Measurements from ENCODE around the gene ANAPC2. TPM values are rescaled to one million over a fixed set of nuclear protein-coding genes. Genes with fewer than 3 reads are reported as not detected.
A peak's percentile ranks its signal among the peaks of the same experiment; 100 is the strongest.
"Not testable (repeated sequence)": the region's sequence is repeated elsewhere in the genome, so short reads cannot be mapped to it uniquely, and the experiment has no call there.

The ANAPC2 gene
- total RNA-seq, 2 donors from 2014 or later: 50.6 to 53.1 TPM

DNA sequence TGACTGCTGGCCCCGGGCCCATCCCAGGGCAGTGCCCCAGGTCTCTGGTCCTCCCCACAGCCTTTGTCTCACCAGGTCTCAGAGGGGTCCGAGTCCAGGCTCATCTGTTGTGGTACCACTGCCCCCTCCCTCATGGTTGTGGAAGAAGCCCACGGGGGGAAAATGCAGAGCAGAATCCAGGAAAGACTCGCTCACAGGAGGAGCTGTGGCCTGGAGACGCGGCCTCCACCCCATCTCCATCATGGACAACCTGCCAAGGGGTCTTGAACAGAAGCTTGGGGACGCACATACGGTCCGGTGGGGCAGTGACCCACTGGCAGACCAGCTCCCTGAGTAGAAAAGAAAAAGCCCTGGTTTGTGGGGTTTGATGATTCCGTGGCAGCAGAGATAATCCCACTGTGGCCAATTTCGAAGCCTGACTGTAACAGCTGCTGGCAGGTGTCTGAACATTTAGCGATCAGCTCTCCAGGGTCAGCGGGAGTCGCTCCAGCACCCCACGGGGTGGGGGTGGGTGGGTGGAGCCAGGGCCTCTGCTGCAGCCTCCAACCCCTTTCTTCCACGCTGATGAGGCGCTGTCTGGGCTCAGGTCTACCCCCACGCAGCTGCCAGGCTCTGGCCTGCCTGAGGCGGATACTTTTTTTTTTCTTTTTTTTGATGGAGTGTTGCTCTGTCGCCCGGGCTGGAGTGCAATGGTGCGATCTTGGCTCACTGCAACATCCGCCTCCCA, 51.3 kb downstream of the ANAPC2 start:
- Mint-ChIP-seq H3K4me3 (no peak overlapping the region), H3K36me3 (ENCODE audit: low read depth) (no peaks in the 10 kb centered on the region), H3K9me3 (no peaks in the 10 kb centered on the region), H3K4me1 (no peaks in the 10 kb centered on the region), H3K27ac (no peak overlapping the region), H3K27me3 (peaks cover 24% of the 10 kb centered on the region)
- no peak for ATAC-seq (replicated peaks)

DNA sequence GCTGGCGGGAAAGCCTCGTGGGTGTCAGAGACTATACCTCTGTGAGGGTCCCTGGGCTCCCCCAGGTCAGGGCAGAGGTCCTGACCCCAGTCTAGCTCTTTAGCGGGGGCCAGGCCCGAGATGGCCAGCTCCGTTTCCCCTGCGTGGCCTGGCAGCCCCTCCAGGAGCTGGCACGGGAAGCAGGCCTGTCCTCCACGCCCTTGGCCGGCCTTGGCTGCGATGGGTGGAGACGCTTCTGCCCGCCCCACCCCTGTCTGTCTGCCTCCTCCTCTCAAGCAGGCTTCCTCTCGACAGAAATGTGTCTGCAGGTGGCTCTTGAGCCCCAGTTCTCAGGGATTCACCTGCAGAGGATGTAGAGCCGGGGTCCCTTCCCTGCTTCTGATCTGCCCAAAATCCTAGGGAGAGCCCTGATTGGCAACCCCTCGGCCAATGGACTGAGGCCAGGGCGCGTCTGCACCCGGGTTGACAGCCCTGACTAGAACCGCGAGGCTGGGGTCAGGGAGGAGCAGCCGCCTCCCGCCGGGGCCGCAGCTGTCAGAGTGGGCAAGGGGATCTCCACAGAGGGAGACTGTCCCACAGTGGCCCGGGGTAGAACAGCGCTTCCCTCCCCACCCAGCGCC, 52.0 kb downstream of the ANAPC2 start:
- ATAC-seq (replicated peaks): no peak
- Mint-ChIP-seq H3K4me3 (no peak overlapping the region), H3K27ac (no peak overlapping the region), H3K4me1 (no peaks in the 10 kb centered on the region), H3K27me3 (peaks cover 22% of the 10 kb centered on the region), H3K9me3 (no peaks in the 10 kb centered on the region), H3K36me3 (ENCODE audit: low read depth) (no peaks in the 10 kb centered on the region)

DNA sequence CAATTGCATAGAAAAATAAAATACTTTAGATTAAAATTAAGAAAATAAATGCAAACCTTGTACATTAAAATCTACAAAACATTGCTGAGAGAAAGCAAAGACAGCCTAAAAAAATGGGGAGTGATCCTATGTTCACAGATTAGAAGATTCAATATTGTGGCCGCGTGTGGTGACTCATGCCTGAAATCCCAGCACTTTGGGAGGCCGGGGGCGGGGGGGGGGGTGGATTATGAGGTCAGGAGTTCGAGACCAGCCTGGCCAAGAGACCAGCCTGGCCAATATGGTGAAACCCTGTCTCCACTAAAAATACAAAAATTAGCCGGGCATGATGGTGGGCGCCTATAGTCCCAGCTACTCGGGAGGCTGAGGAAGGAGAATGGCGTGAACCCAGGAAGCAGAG, 53.2 kb downstream of the ANAPC2 start:
- H3K36me3 Mint-ChIP-seq (ENCODE audit: low read depth); H3K27ac Mint-ChIP-seq; ATAC-seq (replicated peaks); H3K4me3 Mint-ChIP-seq; H3K9me3 Mint-ChIP-seq; H3K4me1 Mint-ChIP-seq: not testable (repeated sequence)
- H3K27me3 Mint-ChIP-seq: peaks cover 17% of the 10 kb centered on the region

DNA sequence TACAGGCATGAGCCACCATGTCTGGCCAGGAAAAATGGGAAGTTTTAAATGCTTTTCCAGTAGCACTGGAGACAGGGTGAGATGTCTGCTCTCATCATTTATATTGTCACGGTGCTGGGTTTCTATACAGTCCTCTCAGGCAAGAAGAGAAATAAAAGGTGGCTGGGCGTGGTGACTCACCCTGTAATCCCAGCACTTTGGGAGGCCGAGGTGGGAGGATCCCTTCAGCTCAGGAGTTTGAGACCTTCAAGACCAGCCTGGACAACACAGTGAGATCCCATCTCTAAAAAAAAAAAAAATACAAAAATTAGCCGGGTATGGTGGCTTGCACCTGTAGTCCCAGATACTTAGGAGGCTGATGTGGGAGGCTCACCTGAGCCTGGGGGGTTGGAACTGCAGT, 54.2 kb downstream of the ANAPC2 start:
- Mint-ChIP-seq H3K27ac (no peak overlapping the region), H3K4me1 (no peaks in the 10 kb centered on the region), H3K4me3 (no peak overlapping the region), H3K36me3 (ENCODE audit: low read depth) (no peaks in the 10 kb centered on the region), H3K9me3 (no peaks in the 10 kb centered on the region), H3K27me3 (peaks cover 11% of the 10 kb centered on the region)
- no peak for ATAC-seq (replicated peaks)

DNA sequence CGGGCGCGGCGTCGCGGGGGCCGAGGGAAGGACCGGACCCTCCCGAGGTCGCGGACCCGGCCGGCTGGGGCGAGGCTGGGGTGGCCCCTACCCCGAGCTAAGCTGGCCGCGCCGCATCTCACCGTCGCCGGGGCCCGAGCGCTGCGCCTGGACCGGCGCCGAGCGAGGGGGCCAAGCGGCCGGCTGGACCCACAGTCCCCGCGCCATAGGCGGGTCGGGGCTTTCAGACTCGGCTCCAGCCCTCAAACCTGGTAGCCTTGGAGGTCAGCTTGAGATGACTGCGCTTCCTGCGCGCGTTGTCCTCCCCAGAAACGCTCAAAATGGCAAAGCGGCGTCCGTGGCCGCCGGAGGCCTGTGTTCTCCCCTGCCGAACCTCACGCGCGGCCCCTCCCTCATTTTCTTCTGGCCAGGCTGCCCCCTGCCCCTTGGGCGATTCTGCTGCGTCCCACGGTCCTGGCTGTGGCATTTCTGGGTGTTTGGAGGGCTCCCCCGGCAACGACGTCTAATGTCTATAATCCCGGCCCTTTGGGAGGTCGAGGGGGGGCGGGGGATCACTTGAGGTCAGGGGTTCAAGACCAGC, 58.1 kb downstream of the ANAPC2 start:
- H3K27me3 Mint-ChIP-seq: no peaks in the 10 kb centered on the region
- ATAC-seq (replicated peaks): peak; percentile 12
- H3K9me3 Mint-ChIP-seq: no peaks in the 10 kb centered on the region
- no peak overlapping the region for H3K27ac Mint-ChIP-seq
- peaks cover 18% of the 10 kb centered on the region for H3K36me3 Mint-ChIP-seq (ENCODE audit: low read depth)
- H3K4me1 Mint-ChIP-seq: peaks cover 16% of the 10 kb centered on the region
- peak overlapping the region; percentile 73 for H3K4me3 Mint-ChIP-seq

DNA sequence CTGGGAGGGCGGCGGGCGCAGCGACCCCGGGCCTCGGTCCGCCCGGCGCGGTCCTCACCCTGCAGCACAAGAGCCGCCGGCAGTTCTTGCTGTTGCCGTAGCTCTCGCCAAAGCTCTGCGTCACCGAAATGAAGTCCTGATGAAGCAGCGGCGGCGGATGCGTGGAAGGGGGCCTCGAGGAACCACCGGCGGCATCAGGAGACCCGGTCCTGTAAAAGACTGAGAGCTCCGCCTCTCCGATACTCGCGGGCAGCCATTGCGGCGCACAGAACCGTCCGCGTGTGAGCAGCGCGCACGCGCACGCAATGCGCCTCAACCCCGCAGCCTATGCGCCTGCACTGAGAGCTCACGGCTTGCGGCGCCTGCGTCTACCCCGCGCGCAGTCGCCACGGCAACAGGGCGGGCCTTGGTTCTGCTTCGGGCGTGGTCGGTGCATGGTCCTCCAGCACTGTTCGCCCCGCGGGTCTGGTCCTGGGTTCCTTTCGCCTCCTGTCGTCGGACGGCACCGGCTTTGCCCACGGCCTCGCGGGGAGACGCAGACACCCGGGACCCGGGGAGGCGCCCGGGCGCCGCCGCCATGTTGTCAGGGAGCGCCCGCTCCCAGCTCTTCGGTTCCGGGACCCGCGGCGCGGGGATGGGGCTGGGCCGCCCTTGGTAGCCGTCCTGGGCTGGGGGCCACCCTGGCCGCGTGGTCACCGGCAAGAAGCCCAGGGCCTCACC, 58.7 kb downstream of the ANAPC2 start:
- Mint-ChIP-seq H3K36me3 (ENCODE audit: low read depth) (peaks cover 18% of the 10 kb centered on the region), H3K27ac (no peak overlapping the region), H3K4me1 (peaks cover 16% of the 10 kb centered on the region), H3K27me3 (no peaks in the 10 kb centered on the region), H3K9me3 (no peaks in the 10 kb centered on the region), H3K4me3 (peak overlapping the region; percentile 99)
- ATAC-seq (replicated peaks): peak; percentile 97

DNA sequence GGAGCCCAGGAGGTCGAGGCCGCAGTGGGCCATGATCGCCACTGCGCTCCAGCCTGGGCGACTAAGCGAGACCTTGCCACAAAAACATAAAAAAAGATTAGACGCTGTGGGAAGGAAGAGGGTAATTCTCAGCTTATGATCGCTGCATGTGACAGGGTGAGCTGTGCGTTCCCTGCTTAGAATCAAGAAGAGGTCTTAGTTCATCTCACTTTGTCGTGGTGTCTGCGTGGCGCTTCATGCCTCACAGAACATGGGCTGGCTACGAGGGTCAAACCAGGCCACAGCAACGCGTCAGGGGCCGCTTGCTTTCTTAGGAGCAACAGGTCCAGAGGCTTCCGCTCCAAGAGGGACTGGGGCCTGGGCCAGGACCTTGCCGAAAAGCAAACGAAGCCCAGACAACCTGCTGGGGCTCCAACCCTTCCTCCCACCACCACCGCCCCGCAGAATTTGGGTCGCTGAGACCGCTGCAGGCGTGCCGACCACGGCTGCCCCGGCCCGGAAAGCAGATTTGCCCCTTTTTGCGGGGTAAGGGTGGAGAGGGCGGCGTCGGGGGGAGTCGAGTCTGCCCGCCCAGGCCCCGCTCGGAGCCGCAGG, 59.4 kb downstream of the ANAPC2 start:
- peaks cover 16% of the 10 kb centered on the region for H3K4me1 Mint-ChIP-seq
- H3K27ac Mint-ChIP-seq: peak overlapping the region; percentile 98
- H3K9me3 Mint-ChIP-seq: no peaks in the 10 kb centered on the region
- H3K4me3 Mint-ChIP-seq: peak overlapping the region; percentile 99
- no peaks in the 10 kb centered on the region for H3K27me3 Mint-ChIP-seq
- peak; percentile 3 for ATAC-seq (replicated peaks)
- peaks cover 18% of the 10 kb centered on the region for H3K36me3 Mint-ChIP-seq (ENCODE audit: low read depth)

DNA sequence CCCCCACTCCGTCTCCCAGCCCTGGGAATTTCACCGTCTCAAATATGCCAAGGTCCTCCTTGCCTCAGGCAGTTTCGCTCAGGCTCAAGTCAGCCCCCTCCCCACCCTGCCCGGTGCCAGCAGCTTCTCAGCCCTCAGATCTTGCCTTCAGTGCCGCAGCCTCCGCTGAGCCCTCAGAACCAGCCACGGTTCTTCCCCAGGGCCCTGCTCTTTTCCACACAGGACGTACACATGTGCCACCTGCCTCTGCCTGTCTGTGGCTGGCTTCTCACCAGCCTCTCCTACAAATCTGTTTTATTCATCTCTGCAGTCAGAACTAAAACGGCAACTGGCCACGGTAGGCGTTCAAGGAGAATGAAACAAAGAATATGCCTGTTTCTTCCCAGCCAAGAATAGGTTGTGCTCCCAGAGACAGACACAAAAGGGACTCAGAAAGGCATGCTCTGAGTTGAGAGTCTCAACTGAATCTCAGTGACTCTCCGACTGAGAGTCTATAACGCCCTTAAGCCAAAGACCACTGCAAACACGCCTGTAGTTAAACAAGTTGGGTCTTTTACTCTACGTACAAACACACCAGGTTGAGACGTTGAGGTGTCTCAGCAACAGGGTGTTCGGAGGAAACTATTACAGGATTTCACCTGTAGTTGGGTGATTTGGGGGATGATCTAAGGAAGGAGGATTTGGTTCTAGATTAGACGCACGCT, 60.0 kb downstream of the ANAPC2 start:
- Mint-ChIP-seq H3K36me3 (ENCODE audit: low read depth) (peaks cover 18% of the 10 kb centered on the region), H3K27ac (peak overlapping the region; percentile 98), H3K4me3 (peak overlapping the region; percentile 99), H3K9me3 (no peaks in the 10 kb centered on the region), H3K27me3 (no peaks in the 10 kb centered on the region), H3K4me1 (peaks cover 16% of the 10 kb centered on the region)
- no peak for ATAC-seq (replicated peaks)

DNA sequence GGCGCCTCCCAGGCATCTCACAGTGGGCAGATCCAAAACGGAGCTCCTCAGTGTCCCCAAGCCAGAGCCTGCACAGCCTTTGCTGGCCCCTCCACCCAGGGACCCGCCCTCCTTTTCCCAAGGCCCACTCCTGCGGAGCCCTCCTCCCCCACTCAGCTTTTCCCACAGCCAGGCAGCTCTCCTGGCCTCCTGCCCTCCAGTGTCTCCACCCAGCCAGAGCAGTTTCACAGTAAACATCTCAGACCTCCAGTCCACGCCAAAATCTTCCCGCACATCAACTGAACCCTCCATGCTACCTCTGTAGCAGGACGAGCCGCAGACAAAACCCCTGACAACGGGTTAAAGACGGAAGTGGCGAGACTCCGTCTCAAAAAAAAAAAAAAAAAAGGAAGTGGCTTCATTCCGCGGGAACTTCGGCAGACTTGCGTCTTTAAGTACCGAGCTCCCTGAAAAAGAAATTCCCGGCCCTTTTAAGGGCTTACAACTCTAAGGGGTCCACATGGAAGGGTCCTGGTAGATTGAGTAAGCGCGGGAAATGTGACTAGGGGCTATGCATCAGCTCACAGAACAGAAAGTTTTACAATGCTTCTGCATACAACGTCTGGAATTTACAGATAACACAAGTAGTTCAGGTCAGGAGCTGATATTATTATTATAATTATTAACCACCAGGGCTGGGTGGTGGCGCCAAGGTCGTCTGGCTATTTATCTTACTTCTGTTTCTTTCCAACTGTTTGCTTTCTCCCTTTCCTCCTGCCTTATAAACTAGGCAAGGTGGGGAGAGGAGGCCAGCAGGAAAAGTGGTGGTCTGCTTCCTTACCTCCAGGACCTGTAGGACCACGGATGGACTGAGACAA, 60.8 kb downstream of the ANAPC2 start:
- peaks cover 18% of the 10 kb centered on the region for H3K36me3 Mint-ChIP-seq (ENCODE audit: low read depth)

DNA sequence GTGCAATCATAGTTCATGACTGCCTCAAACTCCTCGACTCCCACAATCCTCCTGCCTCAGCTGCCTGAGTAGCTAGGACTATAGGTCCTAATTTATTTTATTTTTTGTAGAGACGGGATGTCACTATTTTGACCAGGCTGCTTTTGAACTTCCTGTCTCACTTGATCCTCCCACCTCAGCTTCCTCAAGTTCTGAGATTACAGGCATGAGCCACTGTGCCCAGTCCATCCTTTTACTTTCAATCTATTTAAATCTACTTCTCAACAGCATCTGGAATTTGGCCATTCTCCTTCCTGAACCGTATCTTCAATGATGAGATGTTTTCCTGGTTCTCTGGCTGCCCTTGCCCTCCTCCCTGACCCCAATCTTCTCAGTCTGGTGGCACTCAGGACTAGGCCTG, 61.6 kb downstream of the ANAPC2 start:
- H3K9me3 Mint-ChIP-seq: no peaks in the 10 kb centered on the region
- no peak for ATAC-seq (replicated peaks)
- no peaks in the 10 kb centered on the region for H3K27me3 Mint-ChIP-seq
- H3K4me3 Mint-ChIP-seq: peak overlapping the region; percentile 99
- H3K27ac Mint-ChIP-seq: peak overlapping the region; percentile 98
- peaks cover 20% of the 10 kb centered on the region for H3K4me1 Mint-ChIP-seq
- H3K36me3 Mint-ChIP-seq (ENCODE audit: low read depth): peaks cover 18% of the 10 kb centered on the region

More for the DNA sequence above, 60.8 kb downstream of the ANAPC2 start:
- Mint-ChIP-seq H3K27ac (peak overlapping the region; percentile 98), H3K27me3 (no peaks in the 10 kb centered on the region), H3K4me1 (peaks cover 16% of the 10 kb centered on the region), H3K9me3 (no peaks in the 10 kb centered on the region), H3K4me3 (peak overlapping the region; percentile 99)
- ATAC-seq (replicated peaks): no peak

Other genes with a start within 250 kb of the ANAPC2 start
- 10 to 100 TPM; 91.0 to 99.2 TPM for gene FBXW5, start 243.8 kb downstream of the ANAPC2 start, total RNA-seq
- gene C8G, start 243.3 kb downstream of the ANAPC2 start, total RNA-seq: 1 to 10 TPM in 1 of 2 donors, not detected in 1; 3.1 TPM
- 1 to 10 TPM in 1 of 2 donors, under 1 TPM in 1; 0.54 to 2.4 TPM for gene LCN12, start 236.3 kb downstream of the ANAPC2 start, total RNA-seq
- 1 to 10 TPM in 1 of 2 donors, not detected in 1; 1.3 TPM for gene PTGDS, start 211.1 kb downstream of the ANAPC2 start, total RNA-seq
- under 1 TPM in 1 of 2 donors, not detected in 1; 0.11 TPM for gene LCNL1, start 205.6 kb downstream of the ANAPC2 start, total RNA-seq
- 10 to 100 TPM; 31.1 to 49.1 TPM for gene PAXX, start 196.1 kb downstream of the ANAPC2 start, total RNA-seq
- gene CLIC3, start 192.0 kb downstream of the ANAPC2 start, total RNA-seq: under 1 TPM in 1 of 2 donors, not detected in 1; 0.26 TPM
- 10 to 100 TPM; 43.0 to 63.9 TPM for gene ABCA2, start 160.3 kb downstream of the ANAPC2 start, total RNA-seq
- 10 to 100 TPM; 12.1 to 27.9 TPM for gene FUT7, start 156.5 kb downstream of the ANAPC2 start, total RNA-seq
- gene NPDC1, start 142.4 kb downstream of the ANAPC2 start, total RNA-seq: 10 to 100 TPM; 66.3 to 96.1 TPM
- under 1 TPM; 0.39 to 0.69 TPM for gene ENTPD2, start 134.5 kb downstream of the ANAPC2 start, total RNA-seq
- 10 to 100 TPM in 1 of 2 donors, 1 to 10 TPM in 1; 5.6 to 21.9 TPM for gene SAPCD2, start 118.0 kb downstream of the ANAPC2 start, total RNA-seq
- 10 to 100 TPM; 27.9 to 33.0 TPM for gene UAP1L1, start 111.0 kb downstream of the ANAPC2 start, total RNA-seq
- 10 to 100 TPM; 38.2 to 67.6 TPM for gene MAN1B1, start 101.6 kb downstream of the ANAPC2 start, total RNA-seq
- gene DPP7, start 73.8 kb downstream of the ANAPC2 start, total RNA-seq: 100 to 1,000 TPM; 219 to 255 TPM
- gene GRIN1, start 49.4 kb downstream of the ANAPC2 start, total RNA-seq: 1 to 10 TPM in 1 of 2 donors, under 1 TPM in 1; 0.06 to 1.2 TPM
- gene LRRC26, start 18.5 kb downstream of the ANAPC2 start, total RNA-seq: not detected
- gene TMEM210, start 16.5 kb downstream of the ANAPC2 start, total RNA-seq: not detected
- gene SSNA1, start 116 bp upstream of the ANAPC2 start, total RNA-seq: 10 to 100 TPM; 43.7 to 84.7 TPM
- 1 to 10 TPM; 5.5 to 9.4 TPM for gene TPRN, start 12.2 kb upstream of the ANAPC2 start, total RNA-seq
- gene TMEM203, start 17.1 kb upstream of the ANAPC2 start, total RNA-seq: 10 to 100 TPM; 19.3 to 27.3 TPM
- 10 to 100 TPM; 20.5 to 40.2 TPM for gene NDOR1, start 17.1 kb upstream of the ANAPC2 start, total RNA-seq
- gene RNF208, start 33.7 kb upstream of the ANAPC2 start, total RNA-seq: 1 to 10 TPM; 3.5 to 7.4 TPM
- gene CYSRT1, start 36.6 kb upstream of the ANAPC2 start, total RNA-seq: under 1 TPM; 0.32 to 0.40 TPM
- under 1 TPM in 1 of 2 donors, not detected in 1; 0.17 TPM for gene RNF224, start 38.9 kb upstream of the ANAPC2 start, total RNA-seq
- not detected for gene SLC34A3, start 42.3 kb upstream of the ANAPC2 start, total RNA-seq
- gene TUBB4B, start 52.7 kb upstream of the ANAPC2 start, total RNA-seq: 100 to 1,000 TPM; 232 to 372 TPM
- gene STPG3, start 62.7 kb upstream of the ANAPC2 start, total RNA-seq: not detected
- gene NELFB, start 66.8 kb upstream of the ANAPC2 start, total RNA-seq: 10 to 100 TPM; 43.6 to 78.0 TPM
- 10 to 100 TPM in 1 of 2 donors, 1 to 10 TPM in 1; 4.9 to 11.5 TPM for gene TOR4A, start 89.2 kb upstream of the ANAPC2 start, total RNA-seq
- gene NRARP, start 113.7 kb upstream of the ANAPC2 start, total RNA-seq: under 1 TPM; 0.66 to 0.86 TPM
- gene EXD3, start 234.6 kb upstream of the ANAPC2 start, total RNA-seq: 1 to 10 TPM; 8.8 to 10.0 TPM
- gene NOXA1, start 234.8 kb upstream of the ANAPC2 start, total RNA-seq: under 1 TPM; 0.39 to 0.58 TPM

Measured in activated T-helper 17 cell treated with anti-CD3 and anti-CD28 coated beads, Interleukin-2, amount 50 U/mL, for 72 hours (primary cell).